Astrocyte (in vitro differentiated cells and primary cell): Measurements from ENCODE around the gene NOXO1. TPM values are rescaled to one million over a fixed set of nuclear protein-coding genes. Genes with fewer than 3 reads are reported as not detected.

Source experiments
- DNase-seq: peaks from one replicate; pipeline ENCODE4 v3.0.0-alpha.2; 2010; ENCODE audit warnings: low read depth
- FAIRE-seq: peaks from 2 replicates; lab custom pipeline; 2011; peaks lifted over from hg19 to GRCh38; lab: Jason Lieb, UNC
- H2AFZ ChIP-seq: 2 replicates; pipeline ENCODE4 v1.6.0; 2012; ENCODE audit warnings: low read depth, low read length, inconsistent platforms
- H3K27ac ChIP-seq: 2 replicates; pipeline ENCODE4 v1.5.1; 2011; ENCODE audit warnings: low read depth, low read length, inconsistent platforms
- H3K27me3 ChIP-seq: 2 replicates; pipeline ENCODE4 v1.6.0; 2011; ENCODE audit warnings: low read length, inconsistent platforms; ENCODE audit not compliant: insufficient read depth
- H3K36me3 ChIP-seq: 2 replicates; pipeline ENCODE4 v1.5.1; 2011; ENCODE audit warnings: low read length, inconsistent platforms; ENCODE audit not compliant: insufficient read depth
- H3K4me1 ChIP-seq: 2 replicates; pipeline ENCODE4 v1.5.1; 2011; ENCODE audit warnings: low read length, inconsistent platforms; ENCODE audit not compliant: insufficient read depth
- H3K4me2 ChIP-seq: 2 replicates; pipeline ENCODE4 v1.6.0; 2012; ENCODE audit warnings: low read length, inconsistent platforms
- H3K4me3 ChIP-seq: 2 replicates; pipeline ENCODE4 v1.5.1; 2011; ENCODE audit warnings: low read depth, mild to moderate bottlenecking, low read length, inconsistent platforms; ENCODE audit not compliant: insufficient read depth
- H3K79me2 ChIP-seq: 2 replicates; pipeline ENCODE4 v1.6.0; 2012; ENCODE audit warnings: mild to moderate bottlenecking, low read length, inconsistent platforms; ENCODE audit not compliant: insufficient read depth
- H3K9ac ChIP-seq: 2 replicates; pipeline ENCODE4 v1.6.0; 2012; ENCODE audit warnings: mild to moderate bottlenecking, low read length, inconsistent platforms
- H3K9me3 ChIP-seq: 2 replicates; pipeline ENCODE4 v1.5.1; 2012; ENCODE audit warnings: low read depth, mild to moderate bottlenecking, low read length, inconsistent platforms; ENCODE audit not compliant: insufficient read depth
- H4K20me1 ChIP-seq: 2 replicates; pipeline ENCODE4 v1.6.0; 2012; ENCODE audit warnings: low read length, inconsistent platforms; ENCODE audit not compliant: insufficient read depth
- H3K27ac Mint-ChIP-seq: one replicate; pipeline ENCODE4 v1.8.0; 2021; ENCODE audit warnings: mild to moderate bottlenecking, mixed read lengths; ENCODE audit not compliant: unreplicated experiment
- H3K27me3 Mint-ChIP-seq: one replicate; pipeline ENCODE4 v1.8.0; 2021; ENCODE audit warnings: low read depth, mixed read lengths; ENCODE audit not compliant: unreplicated experiment
- H3K36me3 Mint-ChIP-seq: one replicate; pipeline ENCODE4 v1.8.0; 2021; ENCODE audit warnings: low read depth, mixed read lengths; ENCODE audit not compliant: unreplicated experiment
- H3K4me1 Mint-ChIP-seq: one replicate; pipeline ENCODE4 v1.8.0; 2021; ENCODE audit warnings: low read depth, mixed read lengths; ENCODE audit not compliant: unreplicated experiment
- H3K4me3 Mint-ChIP-seq: one replicate; pipeline ENCODE4 v1.8.0; 2021; ENCODE audit warnings: mild to moderate bottlenecking, moderate library complexity, mixed read lengths; ENCODE audit not compliant: unreplicated experiment
- H3K9me3 Mint-ChIP-seq: one replicate; pipeline ENCODE4 v1.8.0; 2021; ENCODE audit warnings: mild to moderate bottlenecking, mixed read lengths; ENCODE audit not compliant: unreplicated experiment
- EZH2 ChIP-seq: IDR thresholded peaks from 2 replicates; pipeline ENCODE4 v1.6.1; 2012; ENCODE audit warnings: mild to moderate bottlenecking, low read length, inconsistent platforms; ENCODE audit not compliant: insufficient read depth
- total RNA-seq: library from RNA; stranded (reverse); gene quantifications from 2 replicates; pipeline ENCODE4 v1.2.1, GENCODE V29; 2021
- TF ChIP-seq, protein P1 (sequence below): IDR thresholded peaks from 2 replicates; pipeline ENCODE4 v1.5.1; 2011; ENCODE audit warnings: low read depth, mild to moderate bottlenecking, inconsistent platforms, low read length, moderate library complexity; ENCODE audit not compliant: insufficient read depth

Gene NOXO1
- total RNA-seq, 1 donor from 2014 or later = 0.89 TPM

DNA sequence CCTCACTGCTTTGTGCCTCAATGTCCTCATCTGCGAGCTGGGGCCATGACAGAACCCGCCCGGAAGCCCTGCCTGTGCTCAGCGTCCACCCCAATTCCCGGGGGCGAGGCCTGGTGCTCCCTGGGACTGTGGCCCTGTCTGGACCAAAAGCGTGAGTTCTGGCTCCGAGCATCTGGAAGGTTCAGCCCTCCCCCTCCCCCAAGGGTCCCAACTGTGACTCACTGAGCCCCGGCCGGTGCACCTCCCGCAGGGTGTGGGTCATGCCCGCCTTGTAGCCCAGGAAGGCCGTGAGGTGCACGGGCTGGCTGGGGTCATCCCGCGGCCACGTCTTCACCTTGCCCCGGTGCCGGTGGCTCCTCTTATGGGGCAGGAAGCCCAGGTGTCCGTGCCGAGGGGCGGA is 27.5 kb downstream of the NOXO1 start:
- Histone ChIP-seq H3K79me2 (no peaks in the 10 kb centered on the region), H3K9ac (no peak overlapping the region), H3K4me1 (no peaks in the 10 kb centered on the region), H4K20me1 (no peaks in the 10 kb centered on the region), H3K36me3 (no peaks in the 10 kb centered on the region), H2AFZ (no peak overlapping the region), H3K4me2 (no peak overlapping the region), H3K27me3 (no peaks in the 10 kb centered on the region), H3K4me3 (no peak overlapping the region), H3K27ac (no peak overlapping the region), H3K9me3 (no peaks in the 10 kb centered on the region)
- no peaks in the 10 kb centered on the region for H3K9me3 Mint-ChIP-seq
- H3K27ac Mint-ChIP-seq = no peak overlapping the region
- no peak overlapping the region for H3K4me3 Mint-ChIP-seq
- H3K36me3 Mint-ChIP-seq = no peaks in the 10 kb centered on the region
- DNase-seq = no peak
- H3K27me3 Mint-ChIP-seq = peaks cover 4% of the 10 kb centered on the region
- TF ChIP-seq EZH2 = no peak
- TF ChIP-seq, protein P1, sequence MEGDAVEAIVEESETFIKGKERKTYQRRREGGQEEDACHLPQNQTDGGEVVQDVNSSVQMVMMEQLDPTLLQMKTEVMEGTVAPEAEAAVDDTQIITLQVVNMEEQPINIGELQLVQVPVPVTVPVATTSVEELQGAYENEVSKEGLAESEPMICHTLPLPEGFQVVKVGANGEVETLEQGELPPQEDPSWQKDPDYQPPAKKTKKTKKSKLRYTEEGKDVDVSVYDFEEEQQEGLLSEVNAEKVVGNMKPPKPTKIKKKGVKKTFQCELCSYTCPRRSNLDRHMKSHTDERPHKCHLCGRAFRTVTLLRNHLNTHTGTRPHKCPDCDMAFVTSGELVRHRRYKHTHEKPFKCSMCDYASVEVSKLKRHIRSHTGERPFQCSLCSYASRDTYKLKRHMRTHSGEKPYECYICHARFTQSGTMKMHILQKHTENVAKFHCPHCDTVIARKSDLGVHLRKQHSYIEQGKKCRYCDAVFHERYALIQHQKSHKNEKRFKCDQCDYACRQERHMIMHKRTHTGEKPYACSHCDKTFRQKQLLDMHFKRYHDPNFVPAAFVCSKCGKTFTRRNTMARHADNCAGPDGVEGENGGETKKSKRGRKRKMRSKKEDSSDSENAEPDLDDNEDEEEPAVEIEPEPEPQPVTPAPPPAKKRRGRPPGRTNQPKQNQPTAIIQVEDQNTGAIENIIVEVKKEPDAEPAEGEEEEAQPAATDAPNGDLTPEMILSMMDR = no peak
- no peaks in the 10 kb centered on the region for H3K4me1 Mint-ChIP-seq
- no peak for FAIRE-seq

DNA sequence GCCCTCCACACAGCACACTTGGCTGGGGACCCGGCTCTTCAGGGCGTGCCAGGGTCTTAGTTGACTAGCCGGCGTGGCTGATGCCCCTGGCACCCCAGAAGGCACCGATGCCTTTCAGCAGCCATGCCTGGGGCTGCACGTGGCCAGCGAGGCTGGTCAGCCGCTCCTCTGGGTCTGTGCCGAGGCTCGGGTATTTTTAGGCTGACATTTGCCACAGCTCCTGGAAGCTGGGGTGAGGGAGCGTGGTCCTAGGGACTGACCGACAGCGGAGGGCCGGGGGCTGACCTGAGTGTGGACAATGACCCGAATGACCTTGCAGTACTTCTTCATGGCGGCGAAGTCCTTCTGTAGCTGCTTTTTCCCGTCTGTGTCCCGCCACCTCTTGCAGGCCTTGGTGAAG is 30.7 kb downstream of the NOXO1 start:
- Mint-ChIP-seq H3K4me1 (no peaks in the 10 kb centered on the region), H3K36me3 (no peaks in the 10 kb centered on the region), H3K27me3 (peaks cover 5% of the 10 kb centered on the region), H3K27ac (no peak overlapping the region), H3K4me3 (no peak overlapping the region), H3K9me3 (no peaks in the 10 kb centered on the region)
- Histone ChIP-seq H3K79me2 (no peaks in the 10 kb centered on the region), H3K27ac (no peak overlapping the region), H3K4me1 (no peaks in the 10 kb centered on the region), H2AFZ (no peak overlapping the region), H3K4me2 (no peak overlapping the region), H3K27me3 (no peaks in the 10 kb centered on the region), H4K20me1 (no peaks in the 10 kb centered on the region), H3K36me3 (no peaks in the 10 kb centered on the region), H3K9me3 (no peaks in the 10 kb centered on the region), H3K4me3 (no peak overlapping the region), H3K9ac (no peak overlapping the region)
- no peak for FAIRE-seq
- DNase-seq = no peak
- TF ChIP-seq, protein P1 = no peak
- no peak for TF ChIP-seq EZH2

DNA sequence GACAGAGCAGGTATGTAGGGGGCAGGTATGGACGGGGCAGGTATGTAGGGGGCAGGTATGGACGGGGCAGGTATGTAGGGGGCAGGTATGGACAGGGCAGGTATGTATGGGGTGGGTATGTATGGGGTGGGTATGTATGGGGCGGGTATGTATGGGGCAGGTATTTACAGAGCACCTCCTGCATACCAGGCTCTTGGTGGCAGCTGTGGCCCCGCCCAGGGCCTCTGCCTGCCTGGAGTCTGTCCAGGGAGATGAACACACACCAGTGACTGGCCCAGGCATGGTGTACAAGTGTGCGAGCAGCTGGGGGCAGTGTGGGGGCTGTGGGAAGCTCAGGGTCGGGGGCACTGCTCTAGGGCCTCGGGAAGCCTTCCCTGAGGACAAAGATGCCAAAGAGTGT is 31.2 kb downstream of the NOXO1 start:
- Histone ChIP-seq H2AFZ (no peak overlapping the region), H3K9ac (no peak overlapping the region), H3K9me3 (no peaks in the 10 kb centered on the region), H3K79me2 (no peaks in the 10 kb centered on the region), H3K27ac (no peak overlapping the region), H3K4me1 (no peaks in the 10 kb centered on the region), H3K36me3 (no peaks in the 10 kb centered on the region), H3K4me2 (no peak overlapping the region), H3K27me3 (no peaks in the 10 kb centered on the region), H4K20me1 (no peaks in the 10 kb centered on the region), H3K4me3 (no peak overlapping the region)
- Mint-ChIP-seq H3K4me1 (no peaks in the 10 kb centered on the region), H3K27ac (no peak overlapping the region), H3K36me3 (no peaks in the 10 kb centered on the region), H3K9me3 (no peaks in the 10 kb centered on the region), H3K4me3 (no peak overlapping the region), H3K27me3 (peaks cover 4% of the 10 kb centered on the region)
- FAIRE-seq (no peak), DNase-seq (no peak)
- TF ChIP-seq, protein P1 = no peak
